ENCODE data around the gene OSBPL7. TPM values are rescaled to one million over a fixed set of nuclear protein-coding genes. Genes with fewer than 3 reads are reported as not detected.

OSBPL7 gene
- total and polyA plus RNA-seq, 8 donors = 7.9 to 330 (median 43.9) TPM

- no peaks in the 10 kb centered on the region for H3K9me3 ChIP-seq
- 0 to 9% (median 3%) methylated on average over 4 of the region's 4 CpGs for WGBS, 5 donors
- peak overlapping the region; percentile 63 to 88 (median 87) for H3K27ac ChIP-seq
- no peak for TF ChIP-seq EP300 (IDR thresholded peaks at IDR 0.05)
- TF ChIP-seq POLR2AphosphoS5 (IDR thresholded peaks at IDR 0.05) = no peak
- TF ChIP-seq, protein P1, sequence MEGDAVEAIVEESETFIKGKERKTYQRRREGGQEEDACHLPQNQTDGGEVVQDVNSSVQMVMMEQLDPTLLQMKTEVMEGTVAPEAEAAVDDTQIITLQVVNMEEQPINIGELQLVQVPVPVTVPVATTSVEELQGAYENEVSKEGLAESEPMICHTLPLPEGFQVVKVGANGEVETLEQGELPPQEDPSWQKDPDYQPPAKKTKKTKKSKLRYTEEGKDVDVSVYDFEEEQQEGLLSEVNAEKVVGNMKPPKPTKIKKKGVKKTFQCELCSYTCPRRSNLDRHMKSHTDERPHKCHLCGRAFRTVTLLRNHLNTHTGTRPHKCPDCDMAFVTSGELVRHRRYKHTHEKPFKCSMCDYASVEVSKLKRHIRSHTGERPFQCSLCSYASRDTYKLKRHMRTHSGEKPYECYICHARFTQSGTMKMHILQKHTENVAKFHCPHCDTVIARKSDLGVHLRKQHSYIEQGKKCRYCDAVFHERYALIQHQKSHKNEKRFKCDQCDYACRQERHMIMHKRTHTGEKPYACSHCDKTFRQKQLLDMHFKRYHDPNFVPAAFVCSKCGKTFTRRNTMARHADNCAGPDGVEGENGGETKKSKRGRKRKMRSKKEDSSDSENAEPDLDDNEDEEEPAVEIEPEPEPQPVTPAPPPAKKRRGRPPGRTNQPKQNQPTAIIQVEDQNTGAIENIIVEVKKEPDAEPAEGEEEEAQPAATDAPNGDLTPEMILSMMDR (IDR thresholded peaks at IDR 0.05) = no peak
- TF ChIP-seq POLR2A (IDR thresholded peaks at IDR 0.05) = no peak
- intact Hi-C loops (cut with DNase I; ENCODE audit: low total_unique reads) = no loop called here
- peaks cover 16 to 42% (median 33%) of the 10 kb centered on the region in 4 donors for H3K4me1 ChIP-seq
- DNase-seq = no peak
- no peaks in the 10 kb centered on the region for H3K27me3 ChIP-seq
- H3K4me3 ChIP-seq = peak overlapping the region; percentile 59 to 77 (median 70)
- peaks cover 55 to 70% (median 68%) of the 10 kb centered on the region in 4 donors for H3K36me3 ChIP-seq
These were observed 567 bp downstream of the OSBPL7 start for GRCh38 chr17:47821031-47821423.

DNA sequence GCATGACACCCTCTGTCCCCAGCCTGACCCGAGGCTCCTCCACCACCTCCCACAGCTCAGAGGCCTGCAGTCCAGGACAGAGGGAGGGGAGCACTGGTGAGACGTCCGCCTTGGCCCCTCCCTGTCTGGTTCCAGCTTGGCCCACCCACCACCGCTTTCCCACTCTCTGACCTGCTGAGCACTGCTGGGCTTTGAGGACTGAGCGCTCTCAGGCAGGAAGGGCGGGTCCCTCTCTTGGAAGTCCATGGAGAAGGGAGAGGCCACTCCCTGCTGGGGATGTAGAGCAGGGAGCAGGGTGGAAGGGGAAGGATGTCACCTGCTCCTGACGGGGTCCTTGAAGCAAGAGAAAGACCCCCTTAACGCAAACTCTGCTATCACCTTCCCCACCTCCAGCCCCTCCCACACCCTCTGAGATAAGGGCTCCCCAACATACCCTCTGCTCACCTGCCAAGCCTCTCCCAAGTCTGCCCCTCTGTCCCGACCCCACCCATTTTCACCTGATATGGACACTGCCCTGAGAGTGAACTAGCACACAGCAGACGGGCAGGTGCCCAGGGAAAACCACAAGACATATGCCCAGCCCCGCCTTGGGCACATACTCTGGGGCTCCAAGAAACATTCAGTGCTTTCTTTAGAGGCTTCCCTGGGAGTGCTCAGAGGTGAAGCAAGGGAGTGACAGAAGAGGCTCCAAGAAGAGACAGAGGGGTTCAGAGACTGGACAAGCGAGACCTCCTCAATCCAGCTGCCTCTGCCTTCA is 1.4 kb downstream of the OSBPL7 start:
- peaks cover 56 to 70% (median 68%) of the 10 kb centered on the region in 4 donors for H3K36me3 ChIP-seq
- peak overlapping the region; percentile 63 to 88 (median 87) for H3K27ac ChIP-seq
- peaks cover 16 to 45% (median 33%) of the 10 kb centered on the region in 4 donors for H3K4me1 ChIP-seq
- H3K4me3 ChIP-seq = peak overlapping the region; percentile 59 to 77 (median 70)
- intact Hi-C loops (cut with DNase I; ENCODE audit: low total_unique reads) = no loop called here
- 28 to 49% (median 39%) methylated on average over 12 of the region's 12 CpGs for WGBS, 5 donors
- peak; percentile 81 to 84 for DNase-seq
- TF ChIP-seq POLR2AphosphoS5 (IDR thresholded peaks at IDR 0.05) (peak in 2 of 3 donors; percentile 58 to 73), POLR2A (IDR thresholded peaks at IDR 0.05) (peak in 1 of 4 donors; percentile 43), EP300 (IDR thresholded peaks at IDR 0.05) (no peak)
- TF ChIP-seq, protein P1 (IDR thresholded peaks at IDR 0.05) = no peak
- H3K27me3 ChIP-seq = no peaks in the 10 kb centered on the region
- no peaks in the 10 kb centered on the region for H3K9me3 ChIP-seq

GRCh38 chr17:47819475-47819874 is 2.1 kb downstream of the OSBPL7 start:
- TF ChIP-seq, protein P1 (IDR thresholded peaks at IDR 0.05) = no peak
- peak overlapping the region in 4 of 5 donors; percentile 82 to 88 (median 87) for H3K27ac ChIP-seq
- intact Hi-C loops (cut with DNase I; ENCODE audit: low total_unique reads) = no loop called here
- 54 to 73% (median 69%) methylated on average over 8 to 10 of the region's 10 CpGs for WGBS, 5 donors
- no peaks in the 10 kb centered on the region for H3K9me3 ChIP-seq
- peaks cover 60 to 71% (median 68%) of the 10 kb centered on the region in 4 donors for H3K36me3 ChIP-seq
- H3K27me3 ChIP-seq = no peaks in the 10 kb centered on the region
- peaks cover 16 to 45% (median 34%) of the 10 kb centered on the region in 4 donors for H3K4me1 ChIP-seq
- no peak for DNase-seq
- H3K4me3 ChIP-seq = peak overlapping the region in 3 of 4 donors; percentile 17 to 77 (median 59)

- Histone ChIP-seq H3K27ac (no peak overlapping the region), H3K4me3 (no peak overlapping the region), H3K27me3 (no peaks in the 10 kb centered on the region), H3K4me1 (peaks cover 16 to 52% (median 36%) of the 10 kb centered on the region in 4 donors), H3K36me3 (peaks cover 60 to 71% (median 68%) of the 10 kb centered on the region in 4 donors), H3K9me3 (no peaks in the 10 kb centered on the region)
- intact Hi-C loops (cut with DNase I; ENCODE audit: low total_unique reads) = no loop called here
- no peak for DNase-seq
- 90 to 96% (median 95%) methylated on average over 11 of the region's 11 CpGs for WGBS, 5 donors
- TF ChIP-seq EP300 (IDR thresholded peaks at IDR 0.05) (no peak), POLR2A (IDR thresholded peaks at IDR 0.05) (no peak), POLR2AphosphoS5 (IDR thresholded peaks at IDR 0.05) (no peak)
- TF ChIP-seq, protein P1 (IDR thresholded peaks at IDR 0.05) = no peak
These were observed 3.4 kb downstream of the OSBPL7 start for GRCh38 chr17:47818002-47818695.
